Vagina (tissue), 2 donors: Measurements from ENCODE around the gene USP7.

Experiments used
- CTCF ChIP-seq, 3 experiments: fragments of 450-650 bp in 2 of 3; fragments of 200-600 bp in 1 of 3; sonication (generic) in 1 of 3; IDR thresholded peaks; one replicate each; pipeline ENCODE4 v1.5.1; 2017 to 2019; ENCODE audit warnings: antibody characterized with exemption in 3 of 3, mild to moderate bottlenecking in 2 of 3, moderate library complexity in 2 of 3
- POLR2A ChIP-seq, 2 donors: fragments of 450-650 bp; IDR thresholded peaks; one replicate each; pipeline ENCODE4 v1.6.1; 2017; ENCODE audit warnings: antibody characterized with exemption in 2 of 2, mild to moderate bottlenecking in 2 of 2, moderate library complexity in 2 of 2

DNA sequence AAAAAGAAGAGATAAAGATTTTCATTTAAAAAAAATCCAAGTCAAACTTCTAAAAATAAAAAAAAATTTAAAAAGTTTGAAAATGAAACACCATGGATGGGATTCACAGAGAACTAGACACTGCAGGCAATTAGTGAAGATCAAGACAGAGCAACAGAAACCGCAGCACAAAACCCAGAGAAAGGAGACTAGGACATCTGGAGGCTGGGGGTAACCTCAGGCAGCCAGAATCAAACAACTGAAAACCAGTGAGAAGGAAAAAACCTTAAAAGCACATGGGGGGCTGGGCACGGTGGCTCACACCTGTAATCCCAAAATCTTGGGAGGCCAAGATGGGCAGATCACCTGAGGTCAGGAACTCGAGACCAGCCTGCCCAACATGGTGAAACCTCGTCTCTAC lies 50.9 kb downstream of the USP7 start:
- no peak for TF ChIP-seq POLR2A (IDR thresholded peaks at IDR 0.05)
- TF ChIP-seq CTCF (IDR thresholded peaks at IDR 0.05) = no peak
